NCI-H1694 (cell line): ENCODE data around the gene ARID3B.
A peak's percentile ranks its signal among the peaks of the same experiment; 100 is the strongest.
"Not testable (repeated sequence)": the region's sequence is repeated elsewhere in the genome, so short reads cannot be mapped to it uniquely, and the experiment has no call there.

ENCODE experiments used
- DNase-seq: peaks from one replicate; lab custom pipeline; 2025; lab: John Stamatoyannopoulos, UW

The ARID3B gene

GRCh38 chr15:74568594-74568993 lies 27.6 kb downstream of the ARID3B start:
- no peak for DNase-seq

DNA sequence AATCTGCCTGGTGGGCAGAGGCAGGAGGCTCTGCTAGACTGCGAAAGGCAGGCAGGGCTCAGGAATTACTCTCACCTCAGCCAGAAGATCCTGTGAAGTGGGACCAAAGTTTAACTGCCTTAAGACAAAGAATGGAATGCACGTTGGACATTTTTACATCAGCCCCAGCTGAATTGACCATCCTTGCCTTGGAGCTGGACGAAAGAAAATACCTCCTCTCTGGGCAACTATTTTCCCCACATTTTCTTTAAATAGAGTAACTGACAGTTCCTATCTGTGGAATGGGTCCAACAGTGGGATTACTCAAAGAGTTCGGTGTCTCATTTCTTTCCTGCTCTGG lies 28.7 kb downstream of the ARID3B start:
- DNase-seq: no peak

DNA sequence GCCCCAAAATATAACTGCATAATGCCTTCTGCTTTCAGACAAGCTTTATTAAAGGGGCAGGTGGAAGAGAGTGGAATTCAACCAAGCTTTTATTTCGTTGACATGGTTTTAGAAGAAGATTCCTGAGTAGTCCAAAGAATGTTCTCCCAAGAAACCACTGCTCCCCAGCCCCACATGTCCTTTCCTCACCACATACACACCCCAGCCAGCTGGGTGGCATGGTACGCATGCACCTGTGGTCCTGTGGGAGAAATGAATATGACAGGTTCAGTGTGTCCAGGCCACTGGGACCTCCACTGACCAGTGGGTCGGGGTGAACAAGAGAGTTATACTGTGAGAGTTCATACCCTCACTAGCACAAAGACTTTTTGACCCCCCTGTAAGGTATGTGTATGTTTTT lies 30.2 kb downstream of the ARID3B start:
- DNase-seq: no peak

DNA sequence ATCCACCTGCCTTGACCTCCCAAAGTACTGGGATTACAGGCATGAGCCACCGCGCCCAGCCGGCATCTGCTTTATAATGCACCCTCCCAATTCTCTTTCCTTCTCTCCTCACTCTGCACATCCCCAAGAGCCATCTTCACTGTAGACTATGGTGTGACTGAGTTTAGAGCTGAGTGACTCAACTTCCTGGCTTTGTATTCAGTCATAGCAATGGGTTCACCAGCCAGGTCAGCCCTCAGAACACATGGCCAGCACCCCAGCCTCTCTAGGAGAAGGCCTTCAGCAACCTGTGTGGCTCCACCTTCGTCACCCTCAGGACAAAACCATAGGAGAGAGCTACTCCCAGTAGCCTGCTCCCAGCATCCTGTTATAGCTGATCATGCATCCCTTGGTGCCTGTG lies 33.0 kb downstream of the ARID3B start:
- DNase-seq: no peak

GRCh38 chr15:74578496-74578994 lies 37.5 kb downstream of the ARID3B start:
- no peak for DNase-seq

DNA sequence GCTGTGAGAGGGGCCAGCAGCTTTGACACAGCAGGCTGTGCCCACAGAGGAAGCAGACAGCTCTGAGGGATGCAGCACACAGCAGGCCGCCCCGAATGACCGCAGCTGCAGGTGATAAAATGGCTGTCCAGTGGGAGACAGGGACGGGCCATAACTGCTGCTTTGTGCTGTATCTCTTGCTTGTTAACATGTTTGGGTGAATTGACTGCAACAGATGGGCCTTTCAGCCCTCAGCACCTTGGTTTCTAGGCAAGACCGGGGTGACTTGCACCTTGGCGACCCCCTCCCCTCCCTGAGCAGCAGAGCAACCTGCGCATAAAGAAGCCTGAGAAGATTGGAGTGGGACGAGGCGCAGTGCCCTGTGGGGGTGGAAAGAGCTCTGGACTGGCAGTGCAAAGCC lies 38.0 kb downstream of the ARID3B start:
- no peak for DNase-seq

- peak; percentile 12 for DNase-seq
These were observed 39.7 kb downstream of the ARID3B start for GRCh38 chr15:74580538-74581350.

DNA sequence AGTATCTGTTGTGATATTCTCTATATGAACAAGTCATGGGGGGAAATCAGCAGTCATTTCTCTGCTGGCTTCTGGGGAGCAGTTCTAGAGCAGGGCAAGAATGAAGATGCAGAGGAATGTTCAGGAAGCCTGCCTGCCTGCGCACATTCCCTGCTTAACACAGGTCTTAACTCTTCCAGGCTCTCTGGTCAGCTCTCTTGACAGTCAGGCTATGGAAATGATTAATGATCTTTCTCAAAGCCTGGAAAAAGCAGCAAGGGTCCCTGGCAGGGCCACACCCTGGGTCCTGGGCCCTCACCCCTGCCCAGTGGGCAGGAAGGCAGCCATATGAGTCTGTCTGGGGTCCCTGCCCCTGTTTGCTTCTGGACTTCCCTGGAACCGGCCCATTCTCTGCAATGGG lies 43.2 kb downstream of the ARID3B start:
- no peak for DNase-seq

DNA sequence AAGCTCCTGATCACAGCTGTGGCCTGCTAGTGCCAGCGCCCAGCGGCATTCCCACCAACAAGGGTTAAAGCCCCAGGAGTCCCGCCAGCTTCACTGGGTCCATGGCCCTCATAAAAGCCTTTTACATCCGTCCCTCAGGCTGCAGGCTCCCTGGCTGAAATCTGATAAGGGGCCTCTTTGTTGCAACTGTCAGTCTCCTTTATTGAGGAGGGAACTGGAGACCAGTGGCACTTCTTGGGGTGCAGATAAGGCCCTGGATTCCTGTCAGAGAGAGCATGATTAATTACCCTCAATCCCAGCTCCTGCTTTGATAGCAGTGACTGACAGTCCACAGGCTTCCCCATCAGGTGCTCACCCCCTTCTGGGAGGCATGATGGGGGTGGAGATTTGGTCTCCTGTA lies 43.8 kb downstream of the ARID3B start:
- DNase-seq: no peak

GRCh38 chr15:74585191-74585590 lies 44.2 kb downstream of the ARID3B start:
- DNase-seq: no peak

- DNase-seq: no peak
These were observed 44.8 kb downstream of the ARID3B start for GRCh38 chr15:74585857-74586256.

DNA sequence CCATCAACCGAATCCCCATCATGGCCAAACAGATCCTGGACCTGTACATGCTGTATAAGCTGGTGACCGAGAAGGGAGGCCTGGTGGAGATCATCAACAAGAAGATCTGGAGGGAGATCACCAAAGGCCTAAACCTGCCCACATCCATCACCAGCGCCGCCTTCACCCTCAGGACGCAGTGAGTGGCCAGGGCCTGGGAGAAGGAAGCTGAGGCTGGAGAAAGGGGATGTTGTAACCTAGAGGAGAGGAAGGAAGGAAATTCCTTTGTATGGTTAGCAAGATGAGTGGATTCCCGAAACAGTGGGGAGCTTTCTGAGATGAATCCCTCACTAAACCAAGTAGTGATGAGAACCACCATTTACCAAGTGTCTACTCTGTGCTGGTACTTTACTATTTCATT lies 48.8 kb downstream of the ARID3B start:
- no peak for DNase-seq

DNA sequence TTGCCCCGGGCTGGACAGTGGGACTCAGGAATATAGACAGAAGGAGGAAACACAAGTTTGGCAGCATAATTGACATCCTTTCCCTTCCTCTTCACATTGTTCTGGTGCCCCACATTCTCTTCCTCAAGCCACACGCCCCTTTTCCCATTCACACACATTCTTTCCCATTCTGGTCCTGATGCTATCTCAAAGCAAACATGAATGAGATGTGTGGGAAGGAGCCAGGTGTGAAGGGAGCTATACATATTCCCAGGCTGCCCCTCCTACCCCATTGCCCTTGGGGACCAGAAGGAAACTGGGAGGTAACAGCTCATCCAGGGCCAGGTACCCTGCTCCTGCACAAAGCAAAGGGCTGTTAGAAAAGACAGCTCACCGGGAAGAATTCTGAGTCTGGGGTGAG lies 51.2 kb downstream of the ARID3B start:
- no peak for DNase-seq

DNA sequence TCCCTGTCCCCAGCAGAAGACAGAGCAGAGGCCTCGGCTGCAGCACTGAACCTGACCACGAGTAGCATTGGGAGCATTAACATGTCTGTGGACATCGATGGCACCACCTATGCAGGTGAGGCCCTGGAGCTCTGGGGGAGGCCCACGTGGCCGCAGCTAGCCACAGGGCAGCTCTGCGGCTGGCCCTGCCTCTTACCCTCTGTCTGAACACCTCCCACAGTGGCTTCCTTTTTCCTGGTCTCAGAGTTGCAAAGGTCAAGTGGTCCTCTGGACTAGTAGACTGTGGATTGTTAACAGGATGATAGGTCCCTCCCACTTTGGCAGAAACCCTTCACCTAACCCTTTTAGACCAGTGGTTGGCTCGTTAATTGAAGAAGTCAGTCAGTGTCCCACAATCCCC lies 52.1 kb downstream of the ARID3B start:
- DNase-seq: no peak

- no peak for DNase-seq
These were observed 53.4 kb downstream of the ARID3B start for GRCh38 chr15:74594455-74594854.

DNA sequence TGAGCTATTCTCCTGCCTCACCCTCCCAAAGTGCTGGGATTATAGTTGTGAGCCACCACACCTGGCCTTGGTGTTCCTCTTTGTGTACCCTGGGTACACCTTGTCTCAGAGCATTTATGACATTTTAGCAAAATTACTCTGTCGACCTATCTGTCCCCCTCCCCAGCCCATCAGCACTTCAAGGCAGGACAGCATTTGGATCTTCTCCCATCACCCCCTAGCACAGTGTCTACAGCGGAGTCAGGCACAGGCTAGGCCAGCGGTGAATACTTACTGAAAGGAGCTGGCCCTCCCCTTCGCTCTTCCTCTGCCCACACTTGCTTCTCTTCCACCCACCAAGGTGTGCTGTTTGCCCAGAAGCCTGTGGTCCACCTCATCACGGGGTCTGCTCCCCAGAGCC lies 54.3 kb downstream of the ARID3B start:
- no peak for DNase-seq

- DNase-seq: not testable (repeated sequence)
These were observed 55.7 kb downstream of the ARID3B start for GRCh38 chr15:74596736-74597135.

GRCh38 chr15:74597146-74597705 lies 56.2 kb downstream of the ARID3B start:
- DNase-seq: not testable (repeated sequence)

- DNase-seq: peak; percentile 17
These were observed 57.3 kb downstream of the ARID3B start for GRCh38 chr15:74598126-74598842.

DNA sequence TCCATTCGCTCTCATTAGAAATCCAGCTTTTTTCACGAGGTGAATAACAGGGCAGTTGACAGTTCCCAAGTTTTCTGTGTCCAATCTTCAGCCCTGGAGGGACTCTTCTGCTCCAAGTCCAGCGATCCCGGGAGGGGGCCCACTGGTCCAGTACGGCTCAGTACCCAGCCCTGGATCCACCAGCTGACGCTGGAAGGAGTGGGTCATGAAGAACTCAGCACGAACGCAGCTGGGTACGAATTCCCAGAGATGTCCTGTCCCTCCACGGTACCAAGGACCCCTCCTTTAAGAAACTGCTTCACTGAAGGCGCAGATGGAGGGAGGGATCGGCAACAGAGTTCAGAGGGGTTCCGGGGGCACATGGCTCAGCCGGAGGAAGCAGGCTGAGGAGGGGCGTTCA lies 58.1 kb downstream of the ARID3B start:
- no peak for DNase-seq

DNA sequence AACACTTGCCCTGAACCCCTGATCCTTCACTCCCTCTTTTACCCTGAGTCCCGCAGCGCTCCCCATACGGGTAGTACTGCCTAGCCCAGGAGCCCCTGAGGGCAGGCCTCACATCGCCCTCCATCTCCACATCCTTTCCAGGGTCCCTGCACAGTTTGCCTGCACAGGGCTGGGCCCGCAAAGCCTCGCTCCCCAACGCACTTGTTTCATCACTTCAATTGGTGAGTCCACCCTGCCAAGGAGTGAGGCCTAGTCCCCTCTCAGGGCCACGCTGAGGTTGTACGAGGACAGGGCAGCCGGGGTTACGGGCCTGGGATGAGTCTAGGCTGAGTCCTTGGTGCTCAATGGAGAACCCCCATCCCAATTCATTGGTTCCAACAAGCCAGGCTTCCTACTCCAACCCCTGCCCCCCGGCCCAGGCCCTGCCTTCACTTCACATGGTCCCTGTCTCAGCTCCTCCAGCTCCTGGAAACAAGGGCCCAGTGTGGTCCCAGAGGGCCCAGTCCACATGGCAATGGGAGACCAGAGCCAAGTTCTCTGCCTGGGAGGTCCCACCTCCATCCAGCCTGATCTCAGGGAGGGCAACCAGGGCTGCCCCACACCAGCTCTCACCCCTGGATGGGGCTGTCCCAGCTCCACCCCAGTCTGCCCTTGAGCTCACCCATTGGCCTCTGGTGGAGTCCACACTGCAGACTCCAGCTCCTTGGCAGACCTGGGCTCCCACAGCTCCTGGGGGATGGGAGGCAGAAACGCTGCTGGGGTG lies 62.2 kb downstream of the ARID3B start:
- no peak for DNase-seq
